OCI-LY1 (cell line): ENCODE results near the gene RAB5IF.

Source experiments
- CTCF ChIP-seq: fragments of 200-600 bp; sonication (generic), shearing (Covaris generic); IDR thresholded peaks from 2 replicates; pipeline ENCODE4 v1.5.1; 2017; ENCODE audit warnings: mild to moderate bottlenecking, antibody characterized with exemption, low read length, moderate library complexity, mixed read lengths
- EZH2 ChIP-seq: fragments of 200-600 bp; sonication (generic), shearing (Covaris generic); IDR thresholded peaks from 2 replicates; pipeline ENCODE4 v1.8.0; 2017; ENCODE audit warnings: borderline replicate concordance, mixed run types, mild to moderate bottlenecking, antibody characterized with exemption, low read length, moderate library complexity, mixed read lengths

- TF ChIP-seq CTCF, result no peak
- no peak for TF ChIP-seq EZH2
These were observed 35.9 kb downstream of the RAB5IF start for GRCh38 chr20:36641506-36641843.
